GM19438 (cell line): ENCODE results near the gene GREB1L.

Experiments
- ATAC-seq: cut with Tn5 transposase; IDR thresholded peaks from one replicate; pipeline ENCODE4 v1.9.1; 2021; ENCODE audit warnings: low read depth; ENCODE audit not compliant: unreplicated experiment

The GREB1L gene

DNA sequence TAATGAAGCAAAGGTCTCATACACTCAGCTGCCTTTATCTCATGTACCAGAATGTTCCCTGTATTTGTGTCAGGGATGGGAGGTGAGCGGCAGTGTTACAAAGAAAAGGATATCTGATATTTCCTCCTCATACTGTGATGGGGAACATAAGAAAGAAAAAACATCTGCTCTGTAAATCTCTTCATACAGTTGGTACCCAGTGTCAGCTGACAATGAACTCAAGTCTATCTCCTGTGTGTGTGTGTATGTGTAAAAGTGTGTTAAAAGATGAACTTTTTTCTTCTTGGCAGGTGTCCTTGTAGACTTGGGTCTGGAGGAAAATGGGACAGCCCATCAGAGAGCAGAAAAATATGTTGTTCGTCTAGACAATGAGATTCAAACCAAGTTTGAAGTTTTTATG is 230.7 kb downstream of the GREB1L start:
- no peak for ATAC-seq

DNA sequence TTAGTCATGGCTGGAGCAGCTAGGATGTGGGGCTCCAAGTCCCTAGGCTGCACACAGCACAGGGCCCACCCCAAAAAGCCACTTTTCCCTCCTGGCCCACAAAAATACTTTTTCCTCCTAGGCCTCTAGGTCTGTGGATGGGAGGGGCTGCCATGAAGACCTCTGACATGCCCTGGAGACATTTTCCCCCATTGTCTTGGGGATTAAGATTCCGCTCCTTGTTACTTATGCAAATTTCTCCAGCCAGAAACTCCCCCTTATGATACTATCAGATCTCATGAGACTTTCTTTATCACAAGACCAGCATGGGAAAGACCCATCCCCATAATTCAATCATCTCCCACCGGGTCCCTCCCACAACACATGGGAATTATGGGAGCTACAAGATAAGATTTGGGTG is 232.6 kb downstream of the GREB1L start:
- ATAC-seq: no peak

DNA sequence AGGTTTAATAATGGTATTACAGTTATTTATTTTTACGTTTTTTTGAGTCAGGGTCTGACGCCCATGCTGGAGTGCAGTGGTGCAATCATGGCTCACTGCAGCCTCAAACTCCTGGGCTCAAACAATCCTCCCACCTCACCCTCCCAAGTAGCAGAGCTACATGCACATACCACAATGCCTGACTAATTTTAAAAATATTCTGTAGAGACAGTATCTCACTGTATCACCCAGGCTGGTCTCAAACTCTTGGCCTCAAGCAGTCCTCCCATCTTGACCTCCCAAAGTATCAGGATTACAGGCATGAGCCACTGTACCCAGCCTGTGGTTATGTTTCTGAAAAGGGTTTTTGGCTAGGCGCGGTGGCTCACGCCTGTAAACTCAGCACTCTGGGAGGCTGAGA is 237.7 kb downstream of the GREB1L start:
- ATAC-seq: no peak

DNA sequence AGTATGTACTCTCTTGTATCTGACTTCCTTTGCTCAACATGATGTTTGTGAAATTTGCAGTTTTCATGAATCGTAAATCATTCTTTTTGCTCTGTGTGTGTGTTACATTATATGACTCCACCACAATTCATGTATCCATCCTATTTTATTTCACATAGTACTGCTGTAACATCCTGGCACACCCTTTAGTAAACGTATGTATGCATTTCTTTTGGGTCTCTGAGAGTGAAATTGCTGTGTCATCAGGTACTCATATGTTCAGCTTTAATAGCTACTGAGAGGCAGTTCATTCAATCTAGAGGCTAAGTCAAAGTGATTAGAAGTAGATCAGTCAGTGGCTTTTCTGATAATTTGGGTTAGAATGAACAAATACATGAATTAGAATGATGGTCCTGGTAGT is 239.7 kb downstream of the GREB1L start:
- ATAC-seq: no peak

DNA sequence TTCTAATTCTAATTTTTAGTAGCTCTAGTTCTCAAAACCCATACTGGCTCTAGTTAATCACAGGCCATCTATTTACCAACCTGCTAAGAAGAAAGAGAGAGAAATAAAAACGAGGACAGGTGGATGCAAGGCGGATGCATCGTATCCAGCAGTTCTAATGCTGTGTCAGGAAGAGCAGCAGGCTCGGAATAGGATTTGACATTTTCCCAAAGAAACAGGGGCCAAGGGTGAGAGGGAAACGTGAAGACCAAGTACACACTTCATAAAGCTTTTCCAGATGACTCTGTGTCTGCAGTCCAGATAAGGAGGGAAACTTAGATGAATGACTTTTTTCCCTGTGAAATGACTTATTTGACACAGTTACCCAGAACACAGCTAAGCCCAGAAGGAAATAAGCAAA is 241.0 kb downstream of the GREB1L start:
- no peak for ATAC-seq

DNA sequence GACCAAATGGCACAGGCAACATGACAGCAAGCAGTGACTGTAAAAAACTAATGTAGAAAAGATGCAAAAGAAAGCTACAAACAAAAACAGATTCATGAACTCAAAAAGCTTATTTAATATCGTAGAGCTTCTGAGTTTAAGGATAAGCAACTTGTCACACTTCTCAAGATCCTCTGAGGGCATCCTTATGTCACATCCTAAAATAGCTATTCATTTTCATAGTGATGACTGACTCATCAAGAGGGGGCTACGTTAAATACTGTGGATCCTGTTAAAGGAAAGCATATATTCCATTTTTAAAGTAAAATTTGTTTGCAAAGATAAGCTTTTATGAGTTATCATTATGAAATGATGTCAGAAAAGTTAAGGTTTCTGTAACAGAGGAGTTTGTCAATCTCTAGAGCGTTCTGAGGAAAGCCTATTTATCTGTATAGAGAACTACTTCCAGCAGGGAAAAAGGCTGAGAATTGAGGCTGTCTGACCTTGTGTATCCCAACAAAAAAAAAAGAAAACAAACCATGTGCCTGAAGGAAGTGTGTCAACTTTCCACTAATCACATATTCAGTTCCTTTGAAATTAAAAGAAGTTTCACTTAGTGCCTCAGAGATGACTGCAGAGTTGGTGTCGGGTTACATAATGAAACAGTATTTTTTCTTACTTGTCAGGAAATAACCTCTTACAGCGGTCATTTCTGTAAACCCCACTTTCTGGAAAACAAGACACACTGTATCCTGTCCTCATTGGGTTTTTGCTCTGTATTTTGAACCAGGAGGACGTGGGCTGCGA is 243.0 kb downstream of the GREB1L start:
- ATAC-seq: no peak

DNA sequence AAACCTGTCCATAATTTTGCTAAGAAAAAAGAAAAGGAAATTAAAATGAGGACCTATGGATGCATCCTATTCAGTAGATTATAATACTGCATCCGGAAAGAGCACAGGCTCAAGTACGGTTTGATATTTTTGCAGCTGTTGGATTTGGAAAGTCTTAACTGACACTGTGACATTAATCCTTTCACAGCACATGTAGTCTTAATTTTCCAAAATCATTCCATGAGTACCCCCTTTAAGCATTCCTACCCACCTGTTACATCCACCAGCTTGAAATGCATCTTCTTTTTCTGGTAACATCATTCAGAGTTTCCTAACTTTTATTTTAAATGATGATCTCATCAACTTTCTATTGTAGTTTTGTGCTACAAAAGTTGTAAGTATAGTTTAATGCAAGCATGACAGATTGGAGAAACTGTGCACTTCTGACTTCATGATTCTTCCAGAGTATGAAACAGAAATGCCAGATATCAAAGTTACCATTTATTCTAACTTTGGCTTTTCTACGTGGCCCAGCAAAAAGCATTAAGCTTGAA is 244.9 kb downstream of the GREB1L start:
- no peak for ATAC-seq

DNA sequence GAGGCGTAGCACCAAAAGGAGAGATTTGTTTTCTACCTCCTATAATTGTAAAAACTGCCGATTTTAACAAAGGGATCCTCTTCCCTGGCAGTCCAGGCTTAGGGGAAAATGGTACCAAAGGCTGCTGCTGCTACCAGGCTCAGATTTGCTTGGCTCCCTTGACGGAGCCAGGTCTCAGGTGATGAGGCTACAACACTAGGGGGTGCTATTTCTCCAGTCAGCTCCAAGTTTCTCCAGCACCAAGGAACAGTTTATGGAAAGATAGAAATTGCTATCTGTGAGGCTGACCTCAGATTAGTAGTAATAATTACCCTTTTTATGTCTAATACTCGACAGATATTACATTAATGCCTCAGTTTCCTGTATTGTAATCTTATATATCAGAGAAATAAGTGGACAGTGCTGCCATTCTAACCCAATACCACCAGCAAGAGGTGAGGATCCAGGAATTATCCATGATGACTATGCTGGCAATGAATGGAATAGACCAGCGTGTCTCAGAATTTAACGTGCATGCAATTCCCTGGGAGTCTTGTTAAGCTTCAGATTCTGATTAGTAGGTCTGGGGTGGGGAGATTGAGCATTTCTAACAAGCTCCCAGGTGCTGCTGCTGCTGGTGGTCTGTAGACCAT is 247.2 kb downstream of the GREB1L start:
- no peak for ATAC-seq

DNA sequence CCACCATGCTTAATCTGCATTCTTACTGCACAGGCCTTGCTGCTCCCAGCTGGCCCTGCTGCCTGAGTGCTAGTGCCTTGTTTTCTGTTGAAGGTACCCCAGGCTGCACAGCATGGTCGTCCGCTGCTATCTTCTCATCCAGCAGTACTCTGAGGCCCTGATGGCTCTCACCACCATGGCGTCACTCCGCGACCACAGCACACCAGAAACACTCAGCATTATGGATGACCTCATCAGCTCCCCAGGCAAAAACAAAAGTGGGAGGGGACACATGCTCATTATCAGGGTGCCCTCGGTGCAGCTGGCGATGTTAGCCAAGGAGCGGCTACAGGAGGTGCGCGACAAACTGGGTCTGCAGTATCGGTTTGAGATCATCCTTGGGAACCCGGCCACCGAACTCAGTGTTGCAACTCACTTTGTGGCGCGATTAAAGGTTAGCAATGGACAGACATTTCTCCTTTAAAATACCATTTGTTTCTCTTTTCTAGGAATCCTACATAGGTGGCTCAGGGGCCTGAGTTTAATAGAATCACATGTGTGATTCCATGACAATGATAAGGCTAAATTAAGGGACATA is 248.0 kb downstream of the GREB1L start:
- ATAC-seq: no peak

DNA sequence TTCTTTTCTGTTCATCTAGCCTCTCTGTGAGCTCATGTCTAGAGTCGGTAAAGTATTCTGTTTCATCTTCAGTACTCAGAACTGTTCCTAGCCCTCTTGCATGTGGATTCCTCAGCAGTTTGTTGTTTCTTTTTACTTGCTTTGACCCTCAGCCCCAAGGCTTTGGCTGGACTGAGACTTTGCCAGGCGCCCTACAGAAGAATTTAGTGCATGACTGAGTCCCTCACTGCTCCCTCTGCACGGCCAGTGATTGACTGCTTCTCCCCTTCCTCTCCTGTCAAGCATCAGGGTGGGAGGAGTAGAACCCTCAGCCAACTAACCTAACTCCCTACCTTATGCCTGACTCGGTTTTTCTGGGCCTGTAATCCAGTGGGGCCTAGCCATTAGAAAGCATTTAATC is 248.7 kb downstream of the GREB1L start:
- ATAC-seq: no peak

DNA sequence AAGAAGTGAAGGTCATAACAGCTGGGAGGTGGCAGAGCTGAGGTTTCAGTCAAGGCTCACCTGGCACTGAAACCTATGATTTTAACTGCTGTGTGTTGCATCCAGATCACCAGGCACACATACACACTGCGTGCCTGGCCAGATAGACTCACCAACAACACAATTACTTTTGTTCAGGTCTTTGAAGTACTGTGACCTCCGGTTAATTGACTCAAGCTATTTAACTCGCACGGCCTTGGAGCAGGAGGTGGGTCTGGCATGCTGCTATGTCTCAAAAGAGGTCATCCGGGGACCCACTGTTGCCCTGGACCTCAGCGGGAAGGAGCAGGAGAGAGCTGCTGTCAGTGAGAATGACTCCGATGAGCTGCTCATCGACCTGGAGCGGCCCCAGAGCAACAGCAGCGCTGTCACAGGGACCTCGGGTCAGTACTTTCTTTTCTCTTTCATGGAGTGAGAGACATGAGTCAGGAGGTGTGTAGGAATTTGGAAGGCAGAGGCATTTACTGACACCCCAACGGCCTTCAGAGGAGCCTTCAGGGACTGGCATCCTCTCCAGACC is 254.3 kb downstream of the GREB1L start:
- no peak for ATAC-seq

DNA sequence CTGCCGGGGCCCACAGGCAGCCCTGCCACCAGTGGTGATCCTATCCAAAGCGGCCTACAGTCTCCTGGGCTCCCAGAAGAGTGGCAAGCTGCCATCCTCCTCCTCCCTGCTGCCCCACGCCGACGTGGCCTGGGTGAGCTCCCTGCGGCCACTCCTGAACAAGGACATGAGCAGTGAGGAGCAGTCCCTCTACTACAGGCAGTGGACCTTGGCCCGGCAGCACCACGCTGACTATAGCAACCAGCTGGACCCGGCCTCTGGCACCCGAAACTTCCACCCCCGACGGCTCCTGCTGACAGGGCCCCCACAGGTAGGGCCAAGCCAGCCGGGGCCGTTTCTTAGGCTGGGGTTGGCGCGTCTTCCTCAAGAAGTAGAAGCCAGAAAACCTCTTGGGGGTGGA is 258.0 kb downstream of the GREB1L start:
- ATAC-seq: no peak

DNA sequence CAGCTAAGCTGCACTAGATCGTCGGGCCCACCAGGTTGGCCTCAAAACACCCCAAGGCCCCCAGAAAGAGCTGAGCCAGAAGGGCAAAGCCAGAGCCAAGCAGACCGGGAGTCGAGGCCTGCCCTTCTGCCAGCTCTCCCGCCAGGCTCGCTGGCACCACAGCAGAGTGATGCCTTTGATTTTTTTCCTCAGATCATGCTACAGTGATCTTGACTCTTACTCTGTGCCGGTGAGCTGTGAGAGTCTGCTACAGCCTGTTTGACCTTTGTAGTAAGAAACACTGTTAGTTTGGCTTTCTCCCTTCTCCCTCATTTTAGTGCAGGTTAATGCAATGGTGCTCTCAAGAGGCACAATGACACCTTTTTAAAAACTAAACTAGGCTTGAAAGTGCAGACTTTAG is 260.6 kb downstream of the GREB1L start:
- ATAC-seq: no peak

DNA sequence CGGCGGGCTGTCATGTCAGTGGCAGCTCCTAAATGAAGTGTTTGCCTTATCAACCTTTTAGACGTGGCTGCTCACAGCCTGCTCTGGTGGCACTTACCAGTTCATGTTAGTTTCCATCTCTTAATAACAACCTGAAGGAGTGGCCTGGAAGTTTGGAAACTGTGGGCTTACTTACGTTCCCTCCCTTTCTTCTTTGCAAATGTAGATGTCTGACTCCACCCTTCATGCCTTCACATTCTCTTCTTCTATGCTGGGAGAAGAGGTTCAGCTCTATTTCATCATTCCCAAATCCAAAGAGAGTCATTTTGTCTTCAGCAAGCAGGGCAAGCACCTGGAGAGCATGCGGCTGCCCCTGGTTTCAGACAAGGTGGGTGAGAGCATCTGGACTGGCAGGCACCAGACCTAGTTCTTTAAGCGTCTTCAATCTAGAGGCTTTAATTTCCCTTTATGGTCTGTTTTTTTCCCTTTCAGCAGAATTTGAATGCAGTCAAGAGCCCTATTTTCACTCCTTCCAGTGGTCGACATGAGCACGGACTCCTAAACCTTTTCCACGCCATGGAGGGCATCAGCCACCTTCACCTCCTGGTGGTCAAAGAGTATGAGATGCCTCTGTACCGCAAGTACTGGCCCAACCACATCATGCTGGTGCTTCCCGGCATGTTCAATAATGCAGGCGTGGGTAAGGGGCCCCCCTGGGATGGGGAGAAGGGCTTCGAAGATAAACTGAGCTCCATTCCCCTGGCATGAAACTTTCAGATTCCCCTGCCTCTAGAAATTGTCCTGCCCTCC is 266.1 kb downstream of the GREB1L start:
- no peak for ATAC-seq

DNA sequence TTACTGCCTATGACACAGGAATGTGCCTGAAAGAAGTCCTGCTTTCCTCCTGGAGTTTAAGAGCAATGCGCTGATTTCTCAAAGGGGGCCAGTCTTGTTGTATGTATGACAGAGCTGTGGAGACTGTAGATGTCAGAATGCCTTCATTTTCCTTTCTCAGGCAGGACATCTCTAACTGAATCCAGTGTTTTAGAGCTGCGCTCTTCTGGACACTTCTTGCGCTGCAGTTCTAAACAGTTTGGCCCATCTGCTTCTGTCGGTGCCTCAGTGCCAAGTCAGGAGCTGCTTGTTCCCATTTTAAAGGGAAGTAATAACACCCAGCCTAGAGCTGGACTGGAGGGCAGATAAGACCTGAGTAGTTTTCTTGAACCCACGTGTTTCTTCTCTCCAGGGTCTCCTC is 267.0 kb downstream of the GREB1L start:
- no peak for ATAC-seq

DNA sequence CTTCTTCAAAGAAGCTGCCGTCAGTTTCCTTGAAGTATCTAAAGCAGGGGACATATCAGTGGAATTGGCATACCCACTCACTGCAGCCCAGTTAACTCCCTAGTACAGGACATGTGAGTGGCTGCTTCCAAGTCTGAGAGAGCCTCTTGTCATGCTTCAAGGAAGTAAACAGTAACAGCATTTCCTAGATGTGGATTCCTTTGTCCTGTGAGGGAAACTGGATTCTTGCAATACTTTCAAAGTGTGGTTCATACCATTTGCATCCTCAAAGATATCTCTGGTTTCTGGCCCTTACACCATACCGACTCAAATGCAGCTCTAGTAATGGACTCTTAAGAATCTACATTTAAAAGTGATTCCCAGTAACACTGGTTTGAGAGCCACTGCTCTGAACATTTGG is 271.3 kb downstream of the GREB1L start:
- no peak for ATAC-seq

DNA sequence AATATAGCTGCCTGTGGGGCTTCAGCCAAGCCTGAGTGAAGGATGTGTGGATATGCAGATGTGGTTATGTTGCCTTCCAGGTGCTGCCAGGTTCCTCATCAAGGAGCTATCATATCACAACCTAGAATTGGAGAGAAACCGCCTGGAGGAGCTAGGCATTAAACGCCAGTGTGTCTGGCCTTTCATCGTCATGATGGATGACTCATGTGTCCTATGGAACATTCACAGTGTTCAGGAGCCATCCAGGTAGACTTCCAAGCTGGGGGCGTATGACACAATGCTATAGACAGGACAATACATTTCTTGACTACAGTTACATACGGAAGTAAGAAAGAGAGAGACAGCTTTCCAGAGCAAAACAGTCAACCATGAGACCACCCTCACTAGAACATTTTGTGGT is 271.7 kb downstream of the GREB1L start:
- no peak for ATAC-seq

DNA sequence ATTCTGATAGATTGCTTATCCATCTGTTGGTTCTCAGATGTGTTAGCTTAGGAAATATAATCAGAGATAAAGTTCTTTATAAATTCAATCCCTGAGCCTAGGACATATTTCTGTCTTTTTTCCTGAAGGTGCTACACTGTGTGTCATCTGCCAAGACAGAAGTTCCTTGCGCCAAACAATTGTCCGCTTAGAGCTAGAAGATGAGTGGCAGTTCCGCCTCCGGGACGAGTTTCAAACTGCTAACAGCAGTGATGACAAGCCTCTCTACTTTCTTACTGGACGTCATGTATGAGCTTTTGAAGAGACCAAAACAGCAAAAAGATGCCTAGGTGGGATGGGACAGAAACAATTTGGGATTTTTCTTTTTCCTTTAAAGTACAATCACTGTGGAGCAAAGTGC is 280.5 kb downstream of the GREB1L start:
- ATAC-seq: no peak

DNA sequence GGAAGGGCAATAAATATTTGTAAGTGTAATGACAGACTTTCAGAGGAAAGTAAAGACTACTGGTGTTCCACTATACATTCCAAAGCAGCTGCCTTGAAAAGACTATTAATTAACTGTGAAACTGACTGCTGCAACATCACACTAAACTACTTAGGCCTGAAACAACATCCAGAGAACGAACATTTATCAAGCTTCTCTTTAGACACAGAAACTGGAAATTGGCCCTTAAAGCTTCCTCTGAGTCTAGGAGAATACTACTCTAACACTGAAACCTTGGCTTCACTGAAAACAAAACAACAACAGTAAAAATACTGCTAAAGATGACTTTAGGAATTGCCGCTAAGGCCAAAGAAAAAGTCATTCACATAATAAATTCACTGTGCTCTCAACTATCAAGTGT is 283.9 kb downstream of the GREB1L start:
- ATAC-seq: no peak

DNA sequence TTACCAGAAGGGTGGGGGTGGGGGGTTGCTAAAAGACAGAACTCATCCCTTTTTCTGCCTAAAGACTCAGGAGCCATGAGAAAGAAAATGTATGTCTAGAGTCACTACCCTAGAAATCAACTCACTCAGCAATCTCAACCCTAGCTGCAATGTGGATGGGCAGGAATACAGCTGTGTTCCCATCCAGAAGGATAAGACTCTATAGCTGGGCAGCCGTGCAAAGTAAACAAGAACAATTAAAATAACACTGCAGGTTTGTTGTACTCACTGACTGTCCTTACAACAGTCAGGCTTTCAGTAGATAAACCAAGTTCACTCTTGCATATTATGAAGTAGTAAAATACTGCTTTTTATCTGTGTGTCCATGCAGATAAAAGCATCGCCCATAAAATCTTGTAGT is 284.4 kb downstream of the GREB1L start:
- no peak for ATAC-seq

DNA sequence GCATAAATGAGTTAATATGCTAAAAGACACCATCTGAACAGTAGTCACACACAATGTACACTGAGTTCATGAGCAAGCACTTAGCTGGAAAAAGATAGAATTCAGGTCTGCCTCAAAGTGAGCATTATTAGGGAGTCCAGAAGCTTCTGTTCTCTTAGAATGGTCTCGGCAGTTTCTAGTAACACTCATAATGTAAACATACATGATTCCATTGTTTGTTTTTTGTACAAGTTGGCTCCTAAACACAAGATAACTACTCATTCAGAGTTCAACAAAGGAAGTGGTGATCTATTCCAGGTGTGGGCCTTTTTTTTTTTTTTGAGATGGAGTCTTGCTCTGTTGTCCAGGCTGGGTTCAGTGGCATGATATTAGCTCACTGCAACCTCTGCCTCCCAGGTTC is 292.3 kb downstream of the GREB1L start:
- no peak for ATAC-seq
